HG03469 (cell line): ENCODE measurements around the gene ART4.

Source experiments
- ATAC-seq: cut with Tn5 transposase; IDR thresholded peaks from one replicate; pipeline ENCODE4 v1.9.1; 2021; ENCODE audit warnings: mild to moderate bottlenecking, moderate library complexity, moderate number of reproducible peaks; ENCODE audit not compliant: unreplicated experiment

ART4 gene

GRCh38 chr12:14814014-14814413, 29.3 kb downstream of the ART4 start, which contains the start of gene SMCO3:
Gene SMCO3 (minus strand): TSS chr12:14814182. CDS start chr12:14806680, 7,502 bp downstream.
- ATAC-seq, result no peak

- ATAC-seq, result no peak
These were observed 31.8 kb downstream of the ART4 start for GRCh38 chr12:14811486-14811885.

- no peak for ATAC-seq
These were observed 32.3 kb downstream of the ART4 start for GRCh38 chr12:14810953-14811483.

GRCh38 chr12:14810167-14810952, 33.0 kb downstream of the ART4 start:
- no peak for ATAC-seq

GRCh38 chr12:14803830-14804160, 39.5 kb downstream of the ART4 start:
- ATAC-seq, result peak; percentile 0

- peak; percentile 98 for ATAC-seq
These were observed 40.1 kb downstream of the ART4 start, which contains the start of the genes C12orf60 and WBP11 for GRCh38 chr12:14803011-14803829. Gene C12orf60 (plus strand): TSS chr12:14803670. CDS start chr12:14822936, 19,266 bp downstream. Gene WBP11 (minus strand): TSS chr12:14803478. CDS start chr12:14801383, 2,095 bp downstream.

GRCh38 chr12:14802721-14803010, 40.7 kb downstream of the ART4 start:
- ATAC-seq, result no peak

- ATAC-seq, result no peak
These were observed 41.1 kb downstream of the ART4 start for GRCh38 chr12:14802247-14802646.

- no peak for ATAC-seq
These were observed 48.3 kb downstream of the ART4 start for GRCh38 chr12:14795028-14795448.

GRCh38 chr12:14785568-14785967, 57.8 kb downstream of the ART4 start:
- no peak for ATAC-seq

- ATAC-seq, result no peak
These were observed 58.9 kb downstream of the ART4 start for GRCh38 chr12:14784471-14784870.

GRCh38 chr12:14782756-14783155, 60.6 kb downstream of the ART4 start:
- ATAC-seq, result no peak

- no peak for ATAC-seq
These were observed 61.8 kb downstream of the ART4 start for GRCh38 chr12:14781563-14781962.

GRCh38 chr12:14780859-14781258, 62.5 kb downstream of the ART4 start:
- ATAC-seq, result no peak

GRCh38 chr12:14779834-14780233, 63.5 kb downstream of the ART4 start:
- ATAC-seq, result no peak

- no peak for ATAC-seq
These were observed 66.1 kb downstream of the ART4 start for GRCh38 chr12:14777271-14777670.

- no peak for ATAC-seq
These were observed 66.9 kb downstream of the ART4 start for GRCh38 chr12:14776236-14776961.

GRCh38 chr12:14775636-14775980, 67.7 kb downstream of the ART4 start:
- no peak for ATAC-seq
